ENCODE results near the gene TOLLIP.
"Not testable (repeated sequence)": the region's sequence is repeated elsewhere in the genome, so short reads cannot be mapped to it uniquely, and the experiment has no call there.

The TOLLIP gene

GRCh38 chr11:1343391-1344055 is 34.1 kb upstream of the TOLLIP start:
- no peak for DNase-seq (ENCODE audit: low spot score)

DNA sequence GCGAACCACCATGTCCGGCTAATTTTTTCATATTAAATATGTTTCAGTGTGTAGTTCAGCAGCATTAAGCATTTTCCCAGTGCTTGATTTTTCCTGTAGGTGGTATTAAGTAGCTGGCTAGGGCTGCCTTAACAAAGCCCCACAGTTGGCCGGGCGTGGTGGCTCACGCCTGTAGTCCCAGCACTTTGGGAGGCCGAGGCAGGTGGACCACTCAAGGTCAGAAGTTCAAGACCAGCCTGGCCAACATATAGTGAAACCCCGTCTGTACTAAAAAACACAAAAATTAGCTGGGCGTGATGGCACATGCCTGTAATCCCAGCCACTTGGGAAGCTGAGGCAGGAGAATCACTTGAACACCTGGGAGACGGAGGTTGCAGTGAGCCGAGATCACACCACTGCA is 33.5 kb upstream of the TOLLIP start:
- no peak for DNase-seq (ENCODE audit: low spot score)

DNA sequence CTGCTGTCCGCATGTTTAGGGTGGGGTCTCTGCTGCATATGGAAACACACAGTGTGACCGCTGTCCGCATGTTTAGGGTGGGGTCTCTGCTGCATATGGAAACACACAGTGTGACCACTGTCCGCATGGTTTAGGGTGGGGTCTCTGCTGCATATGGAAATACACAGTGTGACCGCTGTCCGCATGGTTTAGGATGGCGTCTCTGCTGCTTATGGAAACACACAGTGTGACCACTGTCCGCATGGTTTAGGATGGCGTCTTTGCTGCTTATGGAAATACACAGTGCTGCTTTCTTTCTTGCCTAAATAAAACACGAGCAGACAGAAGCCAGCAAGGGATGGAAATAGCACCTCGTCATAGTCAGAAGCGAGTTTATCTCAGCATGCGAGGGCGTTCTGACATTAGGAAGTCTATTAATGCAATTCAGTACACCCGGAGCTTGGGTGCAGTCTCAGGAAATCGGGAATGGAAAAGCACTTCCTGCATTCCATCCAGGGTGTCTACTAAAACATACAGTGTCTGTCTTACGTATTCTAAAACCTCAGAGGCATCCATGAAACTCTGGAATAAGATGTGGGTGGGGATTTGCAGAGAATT is 32.6 kb upstream of the TOLLIP start:
- no peak for DNase-seq (ENCODE audit: low spot score)

- not testable (repeated sequence) for DNase-seq (ENCODE audit: low spot score)
Measured at GRCh38 chr11:1341226-1341625, 31.8 kb upstream of the TOLLIP start.

- DNase-seq (ENCODE audit: low spot score) = no peak
Measured at GRCh38 chr11:1340111-1340510, 30.7 kb upstream of the TOLLIP start.

GRCh38 chr11:1339066-1339675 is 29.7 kb upstream of the TOLLIP start:
- DNase-seq (ENCODE audit: low spot score) = no peak

- no peak for DNase-seq (ENCODE audit: low spot score)
Measured at GRCh38 chr11:1338201-1339065, 29.0 kb upstream of the TOLLIP start.

- DNase-seq (ENCODE audit: low spot score) = no peak
Measured at GRCh38 chr11:1337647-1338007, 28.2 kb upstream of the TOLLIP start.

DNA sequence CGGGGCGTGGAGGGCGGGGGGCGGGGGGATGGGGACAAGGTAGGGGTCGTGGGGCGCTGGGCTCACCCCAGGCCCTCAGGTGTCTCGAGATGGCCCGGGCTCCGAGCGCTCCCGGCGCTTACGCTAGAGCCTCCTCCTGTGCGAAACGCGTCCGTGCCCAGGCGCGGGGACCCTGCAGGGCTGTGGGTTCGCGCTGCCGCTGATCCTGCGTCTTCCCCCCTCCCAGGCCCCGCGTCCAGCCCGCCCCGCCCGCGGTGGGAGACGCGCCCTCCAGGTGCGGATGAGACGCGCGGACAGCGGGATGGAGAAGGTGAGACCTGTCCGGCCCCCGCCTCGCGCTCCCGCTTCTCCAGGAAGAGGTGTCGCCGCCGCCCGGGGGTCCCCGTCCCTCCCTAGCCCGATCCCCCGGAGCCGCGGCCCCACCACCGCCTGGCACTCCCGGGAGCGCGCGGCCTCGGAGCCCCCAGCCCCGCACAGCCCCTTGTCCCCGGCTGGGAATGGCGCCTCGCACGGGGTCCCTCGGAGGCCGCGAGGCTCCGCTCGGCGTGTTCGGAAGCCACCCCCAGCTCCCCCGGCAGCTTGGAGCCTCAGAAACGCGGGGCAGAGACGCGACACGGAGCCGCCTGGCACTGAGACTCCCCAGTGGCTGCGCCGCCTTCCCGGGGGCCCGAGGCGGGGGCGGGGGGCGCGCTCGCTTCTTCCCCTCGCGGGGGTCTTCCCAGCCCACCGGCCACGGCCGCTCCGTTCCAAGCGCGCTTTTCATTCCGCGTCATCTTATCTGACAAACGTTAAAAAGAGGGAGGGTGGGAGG is 27.6 kb upstream of the TOLLIP start:
- DNase-seq (ENCODE audit: low spot score) = peak; percentile 64

GRCh38 chr11:1335811-1336761 is 26.7 kb upstream of the TOLLIP start:
- DNase-seq (ENCODE audit: low spot score) = peak; percentile 85

DNA sequence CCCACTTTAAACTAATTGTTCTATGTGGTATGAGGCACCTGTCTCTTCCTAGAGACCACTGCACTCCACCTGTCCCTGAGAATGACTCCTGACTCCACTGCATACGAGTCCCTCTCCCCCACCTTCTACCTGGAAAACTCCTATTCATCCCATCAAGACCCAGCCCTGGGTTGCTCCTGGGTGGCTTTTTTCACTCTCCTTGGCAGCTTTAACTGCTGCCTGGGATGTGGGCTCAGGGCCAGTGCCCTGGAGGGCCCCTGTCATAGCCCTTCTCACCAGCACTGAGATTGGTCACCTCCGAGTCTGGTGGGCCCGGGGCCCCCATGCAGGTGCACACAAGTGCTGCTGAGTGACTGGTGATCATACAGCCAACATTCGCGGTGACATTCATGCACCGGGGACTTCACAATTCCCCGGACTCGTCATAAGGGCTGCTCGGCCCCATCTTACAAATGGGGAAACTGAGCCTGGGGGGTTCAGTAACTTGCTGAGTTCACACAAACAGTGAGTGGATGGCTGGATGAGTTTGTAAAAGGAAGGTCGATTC is 25.9 kb upstream of the TOLLIP start:
- no peak for DNase-seq (ENCODE audit: low spot score)

GRCh38 chr11:1333860-1334259 is 24.4 kb upstream of the TOLLIP start:
- DNase-seq (ENCODE audit: low spot score) = no peak

DNA sequence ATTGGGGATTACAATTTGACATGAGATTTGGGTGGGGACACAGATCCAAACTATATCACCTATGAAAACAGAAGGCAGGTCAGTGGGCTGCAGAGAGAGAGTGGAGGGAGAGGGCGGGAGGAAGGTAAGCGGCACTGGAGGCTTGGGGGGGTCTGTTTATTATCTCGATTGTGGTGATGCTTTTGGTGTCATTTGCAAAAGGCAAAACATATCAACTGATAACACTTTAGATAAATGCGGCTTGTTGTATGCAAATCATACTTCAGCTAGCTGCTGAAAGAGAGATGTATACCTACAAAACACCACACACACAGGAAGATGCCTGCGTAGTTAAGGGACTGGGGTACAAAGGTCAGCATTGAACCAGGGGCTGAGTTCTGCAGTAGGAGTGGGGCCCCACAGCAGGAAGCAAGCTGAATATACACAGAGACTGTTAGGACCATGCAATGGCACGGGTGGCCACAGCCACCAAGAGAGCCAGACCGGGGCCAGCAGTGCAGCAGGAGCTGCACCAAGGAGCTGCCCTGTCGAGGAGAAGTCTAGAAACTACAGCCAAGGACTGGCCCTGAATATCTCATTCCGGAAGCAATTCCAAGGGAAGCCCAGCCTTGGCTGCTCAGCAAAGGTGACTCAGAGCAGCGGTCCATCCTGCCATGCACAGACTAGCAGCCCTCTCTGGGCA is 23.8 kb upstream of the TOLLIP start:
- no peak for DNase-seq (ENCODE audit: low spot score)

DNA sequence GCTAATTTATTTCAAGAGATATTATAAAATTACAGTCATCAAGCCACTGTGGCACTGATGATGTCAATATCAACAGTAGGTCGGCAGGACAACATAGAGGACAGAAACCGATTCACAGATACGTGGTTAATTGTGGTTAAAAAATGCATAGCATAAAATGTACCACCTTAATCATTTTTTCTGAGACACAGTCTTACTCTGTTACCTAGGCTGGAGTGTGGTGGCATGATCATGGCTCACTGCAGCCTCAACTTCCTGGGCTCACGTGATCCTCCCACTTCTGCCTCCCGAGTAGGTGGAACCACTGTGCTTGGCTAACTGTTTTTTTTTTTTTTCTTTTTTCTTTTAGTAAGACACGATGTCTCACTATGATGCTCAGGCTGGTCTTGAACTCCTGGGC is 21.0 kb upstream of the TOLLIP start:
- DNase-seq (ENCODE audit: low spot score) = no peak

GRCh38 chr11:1327064-1327460 is 17.6 kb upstream of the TOLLIP start:
- no peak for DNase-seq (ENCODE audit: low spot score)

GRCh38 chr11:1326435-1327063 is 17.1 kb upstream of the TOLLIP start:
- no peak for DNase-seq (ENCODE audit: low spot score)

- no peak for DNase-seq (ENCODE audit: low spot score)
Measured at GRCh38 chr11:1323774-1324173, 14.3 kb upstream of the TOLLIP start.

DNA sequence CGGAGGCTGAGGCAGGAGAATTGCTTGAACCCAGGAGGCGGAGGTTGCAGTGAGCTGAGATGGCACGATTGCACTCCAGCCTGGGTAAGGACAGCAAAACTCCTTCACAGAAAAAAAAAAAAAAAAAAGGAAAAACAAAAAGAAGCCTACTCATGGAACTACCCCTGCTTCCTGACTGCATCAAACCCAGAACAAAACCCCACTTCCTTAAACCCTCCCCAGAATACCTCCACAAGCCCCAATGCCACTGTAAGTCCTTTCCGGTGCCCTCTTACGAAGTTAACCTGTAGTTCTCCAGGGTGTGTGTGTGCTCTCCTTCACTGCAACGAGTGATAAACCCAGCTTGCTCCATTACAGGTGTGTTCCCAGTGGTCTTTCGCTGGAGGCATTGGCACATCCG is 8.6 kb upstream of the TOLLIP start:
- no peak for DNase-seq (ENCODE audit: low spot score)

GRCh38 chr11:1317432-1317831 is 8.0 kb upstream of the TOLLIP start:
- DNase-seq (ENCODE audit: low spot score) = no peak
